HL-60/S4 (cell line): ENCODE data around the gene NYAP1.
"Not testable (repeated sequence)": the region's sequence is repeated elsewhere in the genome, so short reads cannot be mapped to it uniquely, and the experiment has no call there.

Source experiments
- in situ Hi-C: fragments of 300-500 bp; cut with MboI; formaldehyde crosslinking; loops from 2 replicates; pipeline ENCODE4 v1.14.3; 2022; ENCODE audit warnings: low sequenced_read_pairs

The NYAP1 gene

DNA sequence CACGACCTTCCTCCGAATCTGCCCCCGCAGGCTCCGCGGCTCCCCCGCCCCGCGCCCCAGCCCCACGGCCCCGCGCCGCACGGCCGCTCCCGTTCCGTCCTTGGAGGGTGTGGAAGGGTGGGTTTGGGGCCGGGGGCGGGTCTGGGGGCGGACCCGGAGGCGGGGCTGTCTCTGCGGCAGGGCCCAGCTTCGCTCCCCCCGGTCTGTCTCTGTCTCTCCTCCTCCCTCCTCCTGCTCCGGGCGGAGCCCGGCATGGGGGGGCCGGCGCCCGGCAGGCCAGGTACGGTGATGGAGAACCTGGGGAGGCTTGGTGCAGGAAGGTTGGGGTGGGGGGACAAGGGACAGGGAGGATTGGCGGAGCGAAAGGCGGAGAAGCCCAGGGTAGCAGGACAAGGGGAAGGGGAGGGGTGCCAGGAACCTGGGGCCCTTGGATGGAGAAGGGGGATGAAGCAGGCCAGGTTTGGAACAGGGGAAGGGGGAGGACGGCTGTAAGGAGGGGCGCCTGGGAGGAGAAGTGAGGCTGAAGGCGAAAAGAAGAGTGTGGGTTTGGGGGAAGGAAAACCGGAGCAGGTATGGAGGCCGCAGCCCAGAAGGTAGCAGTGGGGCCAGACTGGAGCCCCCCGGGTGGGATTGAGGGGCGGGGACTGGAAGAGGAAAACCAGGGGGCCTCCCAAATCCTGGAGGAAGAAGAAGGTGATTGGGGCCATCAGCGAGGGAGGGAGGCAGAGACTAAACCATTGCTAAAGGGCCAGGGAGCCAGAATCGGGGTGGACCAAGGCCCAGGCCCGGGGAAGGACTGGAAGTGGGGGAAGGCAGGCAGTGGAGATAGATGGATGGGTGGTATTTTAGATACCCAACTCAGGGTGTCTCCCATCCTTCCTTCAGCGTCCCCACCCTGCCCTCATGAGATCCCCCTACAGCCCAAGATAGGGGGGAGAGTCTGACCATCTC lies at the start of gene NYAP1:
NYAP1 (plus strand) TSS at position 206 of the 951 bp plus-strand sequence. CDS start 1,385 bp downstream, outside the sequence.
- in situ Hi-C loops, result no loop called here

DNA sequence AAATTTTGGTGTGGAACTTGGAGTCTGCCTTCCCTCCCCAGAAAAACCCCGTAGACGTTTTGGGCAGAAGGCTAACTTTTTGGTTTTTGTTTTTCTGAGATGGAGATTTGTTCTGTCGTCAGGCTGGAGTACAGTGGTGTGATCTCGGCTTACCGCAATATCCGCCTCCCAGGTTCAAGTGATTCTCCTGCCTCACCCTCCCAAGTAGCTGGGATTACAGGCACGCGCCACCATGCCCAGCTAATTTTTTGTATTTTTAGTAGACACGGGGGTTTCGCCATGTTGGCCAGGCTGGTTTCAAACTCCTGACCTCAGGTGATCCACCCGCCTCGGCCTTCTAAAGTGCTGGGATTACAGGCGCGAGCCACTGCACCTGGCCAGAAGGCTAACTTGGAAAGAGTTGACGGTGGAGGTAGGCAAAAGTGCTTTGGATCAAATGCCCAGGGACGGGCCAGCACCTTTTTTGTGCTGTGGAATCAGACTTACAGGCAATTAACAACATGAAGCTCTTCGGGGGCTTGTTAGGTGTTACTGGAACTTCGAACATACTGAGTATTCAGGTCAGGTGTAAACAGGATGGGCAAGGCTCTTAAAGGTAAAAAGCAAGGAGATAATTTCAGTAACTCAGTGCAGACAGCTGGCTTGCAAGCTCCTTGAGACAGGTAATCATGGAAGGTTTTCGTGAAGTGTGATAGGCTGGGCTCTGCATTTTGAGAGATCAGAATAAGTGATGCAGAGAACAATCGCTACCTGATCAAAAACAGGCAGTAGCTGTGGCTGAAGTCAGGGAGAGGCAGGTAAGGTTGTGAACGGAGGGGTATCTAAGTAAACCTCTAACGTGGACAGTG lies 49.2 kb upstream of the NYAP1 start:
- in situ Hi-C loops, result no loop called here

GRCh38 chr7:100435401-100436304 lies 48.1 kb upstream of the NYAP1 start:
- in situ Hi-C loops, result no loop called here

DNA sequence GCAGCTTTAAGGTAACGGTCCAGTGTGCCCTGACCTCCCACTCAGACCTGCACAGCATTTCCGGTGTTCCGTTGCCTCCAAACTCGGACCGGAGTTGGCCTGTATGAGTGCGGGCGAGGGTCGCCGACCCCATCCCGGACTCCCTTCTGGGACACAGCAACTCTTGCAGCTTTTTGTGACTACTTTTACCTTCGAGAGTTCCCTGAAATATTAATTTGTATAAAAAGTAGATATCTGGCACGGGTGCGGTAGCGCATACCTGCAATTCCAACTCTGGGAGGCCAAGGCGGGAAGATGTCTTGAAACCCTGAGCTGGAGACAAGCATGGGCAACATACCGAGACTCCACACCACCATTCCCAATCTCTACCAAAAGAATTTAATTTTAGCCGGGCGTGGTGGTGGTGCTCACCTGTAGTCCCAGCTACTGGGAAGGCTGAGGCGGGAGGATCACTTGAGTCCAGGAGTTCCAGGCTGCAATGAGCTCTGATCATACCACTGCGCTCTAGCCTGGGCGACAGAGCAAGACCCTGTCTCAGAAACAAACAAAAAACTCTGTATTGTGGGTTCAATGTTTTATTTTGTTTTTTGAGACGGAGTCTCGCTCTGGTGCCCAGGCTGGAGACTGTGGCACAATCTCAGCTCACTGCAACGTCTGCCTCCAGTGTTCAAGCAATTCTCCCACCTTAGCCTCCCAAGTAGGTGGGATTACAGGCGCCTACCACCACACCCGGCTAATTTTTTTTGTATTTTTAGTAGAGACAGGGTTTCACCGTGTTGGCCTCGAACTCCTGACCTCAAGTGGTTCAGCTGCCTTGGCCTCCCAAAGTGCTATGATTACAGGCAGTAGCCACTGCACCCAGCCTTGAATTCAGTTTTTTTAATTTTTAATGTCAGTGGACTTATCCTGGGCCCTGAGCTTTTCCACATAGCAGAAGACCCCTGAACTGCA lies 46.3 kb upstream of the NYAP1 start:
- in situ Hi-C loops, result no loop called here

DNA sequence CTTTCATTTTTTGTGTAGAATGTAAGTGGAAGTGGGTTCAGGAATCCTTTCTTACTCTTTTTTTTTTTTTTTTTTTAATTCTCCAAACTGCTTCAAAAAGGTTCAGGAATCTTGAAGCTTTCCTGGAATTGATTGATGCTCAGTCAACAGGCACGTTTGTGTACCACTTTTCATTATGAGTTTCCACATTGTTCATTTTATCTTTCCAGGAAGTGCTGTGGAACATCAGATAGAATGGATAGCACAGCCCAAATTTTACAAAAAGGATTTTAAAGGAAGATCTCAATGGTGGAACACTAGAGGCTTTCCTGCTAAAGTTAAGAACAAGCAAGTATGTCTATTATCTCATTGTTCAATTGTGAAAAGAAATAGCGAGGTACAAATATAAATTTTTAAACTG lies 45.6 kb upstream of the NYAP1 start:
- in situ Hi-C loops, result no loop called here

GRCh38 chr7:100438731-100439130 lies 45.0 kb upstream of the NYAP1 start:
- in situ Hi-C loops, result not testable (repeated sequence)

DNA sequence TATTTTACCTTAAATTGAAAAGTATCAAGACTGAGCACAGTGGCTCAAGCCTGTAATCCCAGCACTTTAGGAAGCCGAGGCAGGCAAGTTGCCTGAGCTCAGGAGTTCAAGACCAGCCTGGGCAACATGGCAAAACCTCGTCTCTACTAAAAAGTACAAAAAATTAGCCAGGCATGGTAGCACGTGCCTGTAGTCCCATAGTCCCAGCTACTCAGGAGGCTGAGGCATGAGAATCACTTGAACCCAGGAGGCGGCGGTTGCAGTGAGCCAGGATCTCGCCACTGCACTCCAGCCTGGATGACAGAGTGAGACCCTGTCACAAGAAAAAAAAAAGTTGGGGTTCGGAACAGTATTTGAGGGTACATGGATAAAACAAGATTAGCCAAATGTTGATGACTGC lies 44.5 kb upstream of the NYAP1 start:
- in situ Hi-C loops, result not testable (repeated sequence)

- in situ Hi-C loops, result no loop called here
Observed at GRCh38 chr7:100441641-100442535, 41.8 kb upstream of the NYAP1 start.

- in situ Hi-C loops, result no loop called here
Observed at GRCh38 chr7:100443096-100443840, 40.5 kb upstream of the NYAP1 start.

DNA sequence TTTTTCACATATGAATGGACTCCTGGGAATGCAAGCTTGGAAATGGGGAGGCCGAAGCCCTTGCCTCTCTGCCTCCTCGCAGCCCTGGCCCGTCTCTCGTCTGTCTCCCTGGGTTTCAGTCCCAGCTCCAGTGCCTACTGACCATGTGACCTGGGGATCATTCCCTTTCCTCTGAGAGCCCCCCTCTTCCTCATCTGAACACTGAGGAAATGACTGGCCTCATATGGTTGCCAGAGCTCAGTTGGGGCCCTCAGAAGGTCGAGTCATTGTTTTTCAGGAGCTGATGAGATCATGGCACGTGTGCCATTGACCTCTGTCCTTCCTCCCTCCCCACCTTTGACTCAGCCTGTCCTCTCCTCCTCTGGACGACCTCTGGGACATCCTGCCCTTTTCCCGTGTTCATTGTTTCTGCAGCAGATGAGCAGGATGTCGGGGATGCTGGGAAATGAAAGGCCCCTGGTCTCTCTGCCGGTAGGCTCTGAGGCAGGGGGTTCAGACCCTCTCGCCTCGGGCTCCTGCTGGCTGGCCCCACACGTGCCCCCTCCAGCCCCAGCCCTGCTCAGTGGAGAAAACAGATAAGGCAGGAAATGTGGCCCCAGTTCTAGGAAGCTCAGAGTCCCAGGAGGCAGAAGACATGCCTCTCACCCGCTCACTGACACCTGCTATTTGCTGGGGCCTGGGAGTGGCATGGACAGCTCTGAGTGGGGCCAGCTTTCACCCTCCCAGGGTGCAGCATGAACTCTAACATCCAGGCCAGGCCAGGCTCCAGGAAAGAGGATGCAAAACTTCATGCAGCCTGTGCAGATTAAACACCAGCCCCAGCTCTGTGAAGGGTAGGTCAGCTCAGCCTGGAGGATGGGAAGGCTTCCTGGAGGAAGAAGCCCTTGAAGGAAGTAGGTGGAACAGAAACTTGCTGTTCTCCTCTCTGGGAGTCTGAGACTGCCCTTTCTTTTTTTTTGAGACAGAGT lies 39.1 kb upstream of the NYAP1 start:
- in situ Hi-C loops, result no loop called here

DNA sequence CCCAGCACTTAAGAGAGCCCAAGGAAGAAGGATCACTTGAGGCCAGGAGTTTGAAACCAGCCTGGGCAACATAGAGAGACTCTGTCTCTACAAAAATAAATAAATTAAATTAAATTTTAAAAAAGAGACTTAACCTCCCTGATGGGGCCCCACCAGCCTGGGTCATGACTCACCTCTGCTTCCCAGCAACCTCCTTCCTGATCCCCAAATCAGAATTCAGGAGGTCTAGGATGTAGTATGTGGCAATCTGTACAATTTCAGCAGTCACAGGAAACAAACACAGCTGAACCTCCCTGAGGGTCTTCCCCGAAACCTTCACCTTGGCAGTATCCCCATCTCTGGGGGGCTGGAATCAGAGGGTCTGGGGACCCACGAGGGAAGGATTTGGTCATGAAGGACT lies 37.7 kb upstream of the NYAP1 start:
- in situ Hi-C loops, result no loop called here

DNA sequence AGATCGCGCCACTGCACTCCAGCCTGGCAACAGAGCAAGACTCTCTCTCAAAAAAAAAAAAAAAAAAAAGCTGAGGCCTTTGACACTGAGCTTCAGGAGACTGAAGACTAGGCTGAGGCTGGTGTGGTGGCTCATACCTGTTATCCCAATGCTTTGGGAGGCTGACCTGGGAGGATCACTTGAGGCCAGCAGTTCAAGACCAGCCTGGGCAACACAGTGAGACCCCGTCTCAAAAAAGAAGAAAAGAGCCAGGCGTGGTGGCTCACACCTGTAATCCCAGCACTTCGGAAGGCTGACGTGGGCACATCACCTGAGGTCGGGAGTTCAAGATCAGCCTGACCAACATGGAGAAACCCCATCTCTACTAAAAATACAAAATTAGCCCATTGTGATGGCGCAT lies 36.4 kb upstream of the NYAP1 start:
- in situ Hi-C loops, result not testable (repeated sequence)

DNA sequence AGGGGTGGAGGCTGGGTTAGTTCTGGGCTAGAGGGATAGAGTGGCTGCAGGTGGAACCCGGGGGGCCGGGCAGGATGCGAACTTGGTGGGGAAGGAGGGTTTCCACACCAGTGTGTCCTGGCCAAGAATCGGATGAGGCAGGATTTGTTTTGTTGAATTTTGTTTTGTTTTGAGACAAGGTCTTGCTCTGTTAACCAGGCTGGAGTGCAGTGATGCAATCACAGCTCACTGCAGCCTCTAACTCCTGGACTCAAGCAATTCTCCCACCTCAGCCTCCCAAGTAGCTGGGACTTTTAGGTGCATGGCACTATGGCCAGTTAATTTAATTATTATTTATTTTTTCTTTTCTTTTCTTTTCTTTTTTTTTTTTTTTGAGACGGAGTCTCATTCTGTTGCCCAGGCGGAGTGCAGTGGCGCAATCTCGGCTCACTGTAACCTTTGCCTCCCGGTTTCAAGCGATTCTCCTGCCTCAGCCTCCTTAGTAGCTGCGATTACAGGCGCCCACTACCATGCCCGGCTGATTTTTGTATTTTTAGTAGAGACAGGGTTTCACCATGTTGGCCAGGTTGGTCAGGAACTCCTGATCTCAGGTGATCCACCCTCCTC lies 34.4 kb upstream of the NYAP1 start:
- in situ Hi-C loops, result no loop called here

GRCh38 chr7:100452513-100452912 lies 31.2 kb upstream of the NYAP1 start:
- in situ Hi-C loops, result no loop called here

DNA sequence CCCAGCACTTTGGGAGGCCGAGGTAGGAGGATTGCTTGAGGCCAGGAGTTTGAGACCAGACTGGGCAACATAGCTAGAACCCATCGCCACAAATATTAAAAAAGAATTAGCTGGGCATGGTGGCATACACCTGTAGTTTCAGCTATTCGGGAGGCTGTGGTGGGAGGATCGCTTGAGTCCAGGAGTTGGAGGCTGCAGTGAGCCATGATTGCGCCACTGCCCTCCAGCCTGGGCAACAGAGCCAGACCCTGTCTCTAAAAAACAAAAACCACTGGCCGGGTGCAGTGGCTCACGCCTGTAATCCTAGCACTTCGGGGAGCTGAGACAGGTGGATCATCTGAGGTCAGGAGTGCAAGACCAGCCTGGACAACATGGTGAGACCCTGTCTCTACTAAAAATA lies 29.9 kb upstream of the NYAP1 start:
- in situ Hi-C loops, result not testable (repeated sequence)

- in situ Hi-C loops, result no loop called here
Observed at GRCh38 chr7:100455206-100455605, 28.5 kb upstream of the NYAP1 start.
